SK-N-MC (cell line): ENCODE measurements around the gene PARK7.

Experiments
- EZH2 ChIP-seq: fragments of 200-600 bp; sonication (generic); IDR thresholded peaks from one replicate; pipeline ENCODE4 v1.6.1; 2017; ENCODE audit warnings: antibody characterized with exemption
- FOXP2 ChIP-seq: optimal IDR thresholded peaks from 2 replicates; pipeline ENCODE3; 2011; ENCODE audit warnings: mild to moderate bottlenecking, moderate library complexity; ENCODE audit not compliant: insufficient read depth; ENCODE audit errors: extremely low read length, control extremely low read depth
- POLR2AphosphoS5 ChIP-seq: IDR thresholded peaks from 2 replicates; pipeline ENCODE4 v1.6.1; 2012; ENCODE audit warnings: mild to moderate bottlenecking, low read depth, low read length, borderline replicate concordance

- TF ChIP-seq POLR2AphosphoS5 (no peak), EZH2 (no peak), FOXP2 (no peak)
These were observed 45.5 kb upstream of the PARK7 start for GRCh38 chr1:7915826-7916500.
